Measurements from ENCODE around the gene FARP1. TPM values are rescaled to one million over a fixed set of nuclear protein-coding genes. Genes with fewer than 3 reads are reported as not detected.
A peak's percentile ranks its signal among the peaks of the same experiment; 100 is the strongest.

The FARP1 gene
- total and polyA plus RNA-seq, 2 of the 13 experiments (the other 11 are each of a cell fraction or from before 2014, with no cell fraction given), result 70.6 to 126 TPM

DNA sequence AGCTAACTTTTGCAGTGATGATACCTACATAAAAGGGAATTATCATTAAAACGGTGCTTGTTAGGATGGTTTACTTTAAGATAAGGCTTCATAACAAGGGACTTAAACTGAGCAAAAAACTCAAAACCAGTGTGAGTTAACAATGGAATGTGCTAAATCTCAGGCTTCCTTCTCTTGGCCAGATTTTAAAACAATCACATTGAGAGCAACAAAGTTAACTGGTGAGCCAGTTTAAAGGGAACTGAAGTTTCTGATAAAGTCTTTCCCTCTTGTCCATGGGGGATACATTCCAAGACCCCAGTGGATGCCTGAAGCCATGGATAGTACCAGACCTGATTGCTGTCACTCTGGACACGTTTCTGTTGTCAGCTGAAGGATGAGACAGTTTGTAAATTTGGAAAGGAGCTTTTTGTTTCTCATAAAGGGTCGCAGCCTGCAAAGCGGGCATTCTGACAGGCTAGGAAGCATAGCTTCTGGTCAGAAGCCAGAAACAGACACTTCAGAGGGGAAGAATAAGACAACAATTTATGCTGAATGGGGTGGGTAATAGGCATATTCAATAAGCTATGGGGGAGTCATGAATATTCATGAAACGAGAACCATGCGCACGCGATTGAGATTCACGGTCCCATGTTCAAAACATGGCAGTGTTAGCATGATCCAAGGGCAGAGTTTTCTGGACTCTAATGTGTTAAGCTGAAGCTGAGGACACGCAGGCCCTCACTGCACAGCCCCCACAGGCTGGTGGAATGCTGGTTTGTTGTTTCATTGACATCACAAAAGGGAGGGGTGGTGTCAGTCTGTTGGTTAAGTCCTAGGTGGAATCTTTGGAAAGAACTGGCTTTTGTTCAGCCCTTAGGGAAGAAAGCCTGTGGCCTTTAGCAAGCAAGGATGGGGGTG is 184.7 kb downstream of the FARP1 start (continued):
- TF ChIP-seq GMEB1 (CRISPR knock-in tag; IDR thresholded peaks at IDR 0.05; ENCODE audit: borderline replicate concordance) (no peak), MTF1 (CRISPR knock-in tag; IDR thresholded peaks at IDR 0.05) (no peak), STAG1 (CRISPR knock-in tag; IDR thresholded peaks at IDR 0.05) (no peak), SP140L (CRISPR knock-in tag; IDR thresholded peaks at IDR 0.05; ENCODE audit: borderline replicate concordance) (no peak), SALL1 (CRISPR knock-in tag; IDR thresholded peaks at IDR 0.05) (peak; percentile 44), MAFF (IDR thresholded peaks at IDR 0.05; ENCODE audit: low read depth, low read length) (no peak), NFRKB (IDR thresholded peaks at IDR 0.05) (no peak), HMG20B (CRISPR knock-in tag; conservative IDR thresholded peaks at IDR 0.05) (no peak), MAZ (IDR thresholded peaks at IDR 0.05; ENCODE audit: borderline replicate concordance, low read depth, low read length) (peak; percentile 69), MAZ (CRISPR knock-in tag; IDR thresholded peaks at IDR 0.05; ENCODE audit: low read depth) (no peak), ZHX2 (IDR thresholded peaks at IDR 0.05; ENCODE audit: low read depth) (no peak), ZHX2 (CRISPR knock-in tag; IDR thresholded peaks at IDR 0.05; ENCODE audit: borderline replicate concordance) (no peak), ZMYM4 (CRISPR knock-in tag; IDR thresholded peaks at IDR 0.05) (peak; percentile 45; the same call in 1 of the 2 replicates), ZNF33B (CRISPR knock-in tag; IDR thresholded peaks at IDR 0.05) (no peak)
- TF ChIP-seq, protein P1, sequence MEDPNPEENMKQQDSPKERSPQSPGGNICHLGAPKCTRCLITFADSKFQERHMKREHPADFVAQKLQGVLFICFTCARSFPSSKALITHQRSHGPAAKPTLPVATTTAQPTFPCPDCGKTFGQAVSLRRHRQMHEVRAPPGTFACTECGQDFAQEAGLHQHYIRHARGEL (CRISPR knock-in tag; IDR thresholded peaks at IDR 0.05), result no peak
- TF ChIP-seq, protein P2, sequence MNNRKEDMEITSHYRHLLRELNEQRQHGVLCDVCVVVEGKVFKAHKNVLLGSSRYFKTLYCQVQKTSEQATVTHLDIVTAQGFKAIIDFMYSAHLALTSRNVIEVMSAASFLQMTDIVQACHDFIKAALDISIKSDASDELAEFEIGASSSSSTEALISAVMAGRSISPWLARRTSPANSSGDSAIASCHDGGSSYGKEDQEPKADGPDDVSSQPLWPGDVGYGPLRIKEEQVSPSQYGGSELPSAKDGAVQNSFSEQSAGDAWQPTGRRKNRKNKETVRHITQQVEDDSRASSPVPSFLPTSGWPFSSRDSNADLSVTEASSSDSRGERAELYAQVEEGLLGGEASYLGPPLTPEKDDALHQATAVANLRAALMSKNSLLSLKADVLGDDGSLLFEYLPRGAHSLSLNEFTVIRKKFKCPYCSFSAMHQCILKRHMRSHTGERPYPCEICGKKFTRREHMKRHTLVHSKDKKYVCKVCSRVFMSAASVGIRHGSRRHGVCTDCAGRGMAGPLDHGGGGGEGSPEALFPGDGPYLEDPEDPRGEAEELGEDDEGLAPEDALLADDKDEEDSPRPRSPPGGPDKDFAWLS (CRISPR knock-in tag; IDR thresholded peaks at IDR 0.05; ENCODE audit: borderline replicate concordance), result no peak
- TF ChIP-seq, protein P3, sequence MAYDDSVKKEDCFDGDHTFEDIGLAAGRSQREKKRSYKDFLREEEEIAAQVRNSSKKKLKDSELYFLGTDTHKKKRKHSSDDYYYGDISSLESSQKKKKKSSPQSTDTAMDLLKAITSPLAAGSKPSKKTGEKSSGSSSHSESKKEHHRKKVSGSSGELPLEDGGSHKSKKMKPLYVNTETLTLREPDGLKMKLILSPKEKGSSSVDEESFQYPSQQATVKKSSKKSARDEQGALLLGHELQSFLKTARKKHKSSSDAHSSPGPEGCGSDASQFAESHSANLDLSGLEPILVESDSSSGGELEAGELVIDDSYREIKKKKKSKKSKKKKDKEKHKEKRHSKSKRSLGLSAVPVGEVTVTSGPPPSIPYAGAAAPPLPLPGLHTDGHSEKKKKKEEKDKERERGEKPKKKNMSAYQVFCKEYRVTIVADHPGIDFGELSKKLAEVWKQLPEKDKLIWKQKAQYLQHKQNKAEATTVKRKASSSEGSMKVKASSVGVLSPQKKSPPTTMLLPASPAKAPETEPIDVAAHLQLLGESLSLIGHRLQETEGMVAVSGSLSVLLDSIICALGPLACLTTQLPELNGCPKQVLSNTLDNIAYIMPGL (CRISPR knock-in tag; IDR thresholded peaks at IDR 0.05; ENCODE audit: borderline replicate concordance in 1 of 2, low read depth in 1 of 2), result no peak

Measured in HepG2 (cell line).